K562 (cell line): ENCODE measurements around the gene DPH1. TPM values are rescaled to one million over a fixed set of nuclear protein-coding genes. Genes with fewer than 3 reads are reported as not detected.

Source experiments
- CBFA2T3 ChIP-seq: fragments of 450-650 bp; IDR thresholded peaks from 2 replicates; pipeline ENCODE4 v1.6.1; 2017
- HDAC2 ChIP-seq: fragments of 450-650 bp; IDR thresholded peaks from 2 replicates; pipeline ENCODE4 v1.6.1; 2016; ENCODE audit warnings: mild to moderate bottlenecking
- MCM3 ChIP-seq: fragments of 450-650 bp; IDR thresholded peaks from 2 replicates; pipeline ENCODE4 v1.6.1; 2016
- MYBL2 ChIP-seq, 2 experiments: fragments of 450-650 bp in 1 of 2; sonication (generic) in 1 of 2; formaldehyde crosslinking in 1 of 2; IDR thresholded peaks; 2 replicates each; pipeline versions ENCODE4 v1.6.1 to v1.8.1; 2017 to 2022; ENCODE audit warnings: borderline replicate concordance in 1 of 2, inconsistent platforms in 1 of 2, low read depth in 1 of 2, mild to moderate bottlenecking in 1 of 2, missing genetic modification reagents in 1 of 2, moderate library complexity in 1 of 2
- NR2C2 ChIP-seq, 2 experiments: fragments of 200-800 bp in 1 of 2; sonication (Bioruptor generic) in 1 of 2; sonication (generic) in 1 of 2; formaldehyde crosslinking in 1 of 2; IDR thresholded peaks; 2 replicates each; pipeline versions ENCODE4 v1.6.1 to v1.8.0; 2016 to 2022; ENCODE audit warnings: mild to moderate bottlenecking in 1 of 2, missing compliant biosample characterization in 1 of 2, missing genetic modification characterization in 1 of 2, missing genetic modification reagents in 1 of 2
- TOE1 ChIP-seq, 2 experiments: fragments of 450-650 bp in 1 of 2; sonication (generic) in 1 of 2; formaldehyde crosslinking in 1 of 2; IDR thresholded peaks; 2 replicates each; pipeline versions ENCODE4 v1.7.1 to v1.8.0; 2016 to 2022; ENCODE audit warnings: borderline replicate concordance in 2 of 2, mild to moderate bottlenecking in 2 of 2, antibody characterized with exemption in 1 of 2, inconsistent platforms in 1 of 2, low read depth in 1 of 2, missing genetic modification reagents in 1 of 2, moderate library complexity in 1 of 2
- ZNF75A ChIP-seq: fragments of 450-650 bp; formaldehyde crosslinking; IDR thresholded peaks from 2 replicates; pipeline ENCODE4 v1.4.0; 2020; ENCODE audit warnings: mild to moderate bottlenecking
- polyA plus RNA-seq, 8 experiments: library from polyadenylated mRNA; depleted of rRNA in 4 of 8; stranded (reverse) in 5 of 8; unstranded in 3 of 8; fragments of >200 nt; fragmentation: Nextera tagmentation in 2 of 8; fragmentation: Illumina TruSeq in 1 of 8; extraction: Ambion mirVana in 2 of 8; extraction: Trizol in 1 of 8; gene quantifications; 2 replicates each; pipeline versions ENCODE4 v1.2.1 to v1.2.3, GENCODE V29; 2011 to 2014; ENCODE audit warnings: inconsistent platforms in 1 of 8, missing spikeins in 1 of 8
- total RNA-seq, 7 experiments: library from RNA; depleted of rRNA in 6 of 7; stranded (reverse); fragments of >200 nt in 6 of 7; fragmentation: Illumina TruSeq in 2 of 7; extraction: Trizol in 2 of 7; gene quantifications; 2 replicates each; pipeline versions ENCODE4 v1.2.1 to v1.2.3, GENCODE V29; 2011 to 2021; ENCODE audit warnings: low replicate concordance in 1 of 7
- TF ChIP-seq, protein P1 (sequence below): fragments of 450-650 bp; conservative IDR thresholded peaks from 2 replicates; pipeline ENCODE4 v1.6.1; 2016; ENCODE audit warnings: missing genetic modification characterization, low read depth, mild to moderate bottlenecking, missing compliant biosample characterization, moderate library complexity

DPH1 gene
- total and polyA plus RNA-seq, 9 of the 15 experiments (the other 6 are each of a cell fraction or from before 2014, with no cell fraction given), result 0.42 to 40.6 (median 20.2) TPM

DNA sequence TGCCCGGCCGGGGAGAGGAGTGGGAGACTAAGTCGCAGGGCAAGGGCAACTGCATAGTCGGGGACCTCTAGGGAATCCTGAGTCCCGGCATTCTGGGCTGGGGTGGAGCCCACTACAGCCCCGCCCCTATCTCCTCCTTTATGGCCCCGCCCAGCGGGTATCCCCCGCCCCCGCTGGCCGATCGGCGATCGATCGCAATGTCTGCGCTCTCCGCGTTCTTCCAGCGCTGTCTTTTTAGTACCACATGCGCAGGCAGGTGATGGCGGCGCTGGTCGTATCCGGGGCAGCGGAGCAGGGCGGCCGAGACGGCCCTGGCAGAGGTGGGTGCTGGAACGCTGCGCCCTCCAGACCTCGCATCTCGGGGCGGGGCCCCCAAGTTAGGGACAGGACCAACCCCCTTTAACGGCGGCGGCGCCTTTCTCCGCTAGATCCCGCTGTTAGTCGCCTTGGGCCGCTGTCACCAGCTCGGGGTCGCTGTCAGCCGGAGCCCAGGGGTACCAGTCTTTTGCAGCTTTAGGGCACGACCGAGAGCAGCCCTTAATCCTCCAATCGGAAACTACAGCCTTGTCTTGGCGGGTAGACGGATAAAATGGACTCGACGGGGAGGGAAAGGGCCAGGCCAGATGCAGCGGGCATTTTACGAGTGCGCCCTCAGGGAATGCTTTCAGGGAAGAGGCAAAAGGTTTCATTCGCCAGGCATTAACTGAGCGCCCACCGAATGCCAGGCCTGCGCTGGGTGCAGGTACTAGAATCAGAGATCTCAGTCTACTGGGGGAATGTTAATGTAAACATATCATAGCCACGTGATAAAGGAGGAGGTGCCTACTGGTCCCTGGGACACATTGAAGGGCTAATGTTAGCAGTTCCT lies at the start of gene DPH1 (continued):
- no peak for TF ChIP-seq NR2C2 (CRISPR knock-in tag; IDR thresholded peaks at IDR 0.05)
- peak; percentile 41; the same call in 1 of the 2 replicates for TF ChIP-seq NR2C2 (tag; IDR thresholded peaks at IDR 0.05)
- TF ChIP-seq TOE1 (IDR thresholded peaks at IDR 0.05; ENCODE audit: borderline replicate concordance), result peak; percentile 89
- no peak for TF ChIP-seq TOE1 (CRISPR knock-in tag; IDR thresholded peaks at IDR 0.05; ENCODE audit: borderline replicate concordance, low read depth)
- TF ChIP-seq CBFA2T3, result no peak
- TF ChIP-seq, protein P1, sequence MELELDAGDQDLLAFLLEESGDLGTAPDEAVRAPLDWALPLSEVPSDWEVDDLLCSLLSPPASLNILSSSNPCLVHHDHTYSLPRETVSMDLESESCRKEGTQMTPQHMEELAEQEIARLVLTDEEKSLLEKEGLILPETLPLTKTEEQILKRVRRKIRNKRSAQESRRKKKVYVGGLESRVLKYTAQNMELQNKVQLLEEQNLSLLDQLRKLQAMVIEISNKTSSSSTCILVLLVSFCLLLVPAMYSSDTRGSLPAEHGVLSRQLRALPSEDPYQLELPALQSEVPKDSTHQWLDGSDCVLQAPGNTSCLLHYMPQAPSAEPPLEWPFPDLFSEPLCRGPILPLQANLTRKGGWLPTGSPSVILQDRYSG (tag), result no peak
- TF ChIP-seq HDAC2, result peak; percentile 81
- TF ChIP-seq MYBL2 (IDR thresholded peaks at IDR 0.05; ENCODE audit: low read depth), result no peak
- no peak for TF ChIP-seq MYBL2 (CRISPR knock-in tag; IDR thresholded peaks at IDR 0.05; ENCODE audit: borderline replicate concordance)
- no peak for TF ChIP-seq ZNF75A (CRISPR knock-in tag)
- TF ChIP-seq MCM3, result no peak
